ENCODE results near the gene EXOSC6. TPM values are rescaled to one million over a fixed set of nuclear protein-coding genes. Genes with fewer than 3 reads are reported as not detected.
"Not testable (repeated sequence)": the region's sequence is repeated elsewhere in the genome, so short reads cannot be mapped to it uniquely, and the experiment has no call there.

Gene EXOSC6
- total RNA-seq, 2 donors from 2014 or later = 31.1 to 33.6 TPM

DNA sequence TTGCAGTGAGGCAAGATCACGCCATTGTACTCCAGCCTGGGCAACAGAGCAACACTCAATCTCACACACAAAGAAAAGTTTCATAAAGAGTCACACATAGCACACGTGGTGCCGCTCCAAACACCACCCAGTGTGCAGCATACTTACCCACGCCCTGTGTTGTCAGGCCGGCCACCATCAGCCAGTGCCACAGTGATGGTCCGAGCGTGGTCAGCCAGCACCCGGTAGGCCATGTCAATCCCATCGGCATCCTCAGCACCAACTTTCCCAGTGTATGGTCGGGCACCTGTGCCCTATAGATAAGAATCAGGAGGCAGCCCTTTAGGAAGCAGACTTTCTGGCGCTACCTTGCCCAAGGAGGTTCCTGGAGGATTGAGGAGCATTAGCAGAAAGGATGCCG, 17.7 kb upstream of the EXOSC6 start:
- peaks cover 74% of the 10 kb centered on the region for H3K36me3 Mint-ChIP-seq (ENCODE audit: low read depth)
- Histone ChIP-seq H3K4me3 (ENCODE audit: low read length) (no peak overlapping the region), H3K27ac (ENCODE audit: low read depth, low read length) (no peak overlapping the region), H3K9ac (ENCODE audit: extremely low read depth, low read length, poor library complexity, severe bottlenecking) (no peak overlapping the region), H3K27me3 (ENCODE audit: control insufficient read depth, insufficient read depth, low read length, poor library complexity, severe bottlenecking) (no peaks in the 10 kb centered on the region), H3K9me3 (ENCODE audit: control insufficient read depth, low read length) (peaks cover 3% of the 10 kb centered on the region), H3K4me1 (ENCODE audit: control insufficient read depth, insufficient read depth, low read length) (no peaks in the 10 kb centered on the region), H3K36me3 (ENCODE audit: control insufficient read depth, insufficient read depth, low read length) (peaks cover 80% of the 10 kb centered on the region)
- no peak overlapping the region for H3K4me3 Mint-ChIP-seq
- H3K4me1 Mint-ChIP-seq = no peaks in the 10 kb centered on the region
- 91 to 94% methylated on average over 11 to 12 of the region's 12 CpGs for WGBS, 2 experiments (ENCODE audit: insufficient coverage in 1 of 2, insufficient read length in 1 of 2)
- TF ChIP-seq, protein P1, sequence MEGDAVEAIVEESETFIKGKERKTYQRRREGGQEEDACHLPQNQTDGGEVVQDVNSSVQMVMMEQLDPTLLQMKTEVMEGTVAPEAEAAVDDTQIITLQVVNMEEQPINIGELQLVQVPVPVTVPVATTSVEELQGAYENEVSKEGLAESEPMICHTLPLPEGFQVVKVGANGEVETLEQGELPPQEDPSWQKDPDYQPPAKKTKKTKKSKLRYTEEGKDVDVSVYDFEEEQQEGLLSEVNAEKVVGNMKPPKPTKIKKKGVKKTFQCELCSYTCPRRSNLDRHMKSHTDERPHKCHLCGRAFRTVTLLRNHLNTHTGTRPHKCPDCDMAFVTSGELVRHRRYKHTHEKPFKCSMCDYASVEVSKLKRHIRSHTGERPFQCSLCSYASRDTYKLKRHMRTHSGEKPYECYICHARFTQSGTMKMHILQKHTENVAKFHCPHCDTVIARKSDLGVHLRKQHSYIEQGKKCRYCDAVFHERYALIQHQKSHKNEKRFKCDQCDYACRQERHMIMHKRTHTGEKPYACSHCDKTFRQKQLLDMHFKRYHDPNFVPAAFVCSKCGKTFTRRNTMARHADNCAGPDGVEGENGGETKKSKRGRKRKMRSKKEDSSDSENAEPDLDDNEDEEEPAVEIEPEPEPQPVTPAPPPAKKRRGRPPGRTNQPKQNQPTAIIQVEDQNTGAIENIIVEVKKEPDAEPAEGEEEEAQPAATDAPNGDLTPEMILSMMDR (conservative IDR thresholded peaks at IDR 0.05) = no peak
- no peak overlapping the region for H3K27ac Mint-ChIP-seq
- DNase-seq = no peak
- no peaks in the 10 kb centered on the region for H3K27me3 Mint-ChIP-seq (ENCODE audit: insufficient read depth)
- H3K9me3 Mint-ChIP-seq = no peaks in the 10 kb centered on the region

- not testable (repeated sequence) for H3K27ac Mint-ChIP-seq; H3K4me3 Mint-ChIP-seq; H3K9ac ChIP-seq (ENCODE audit: extremely low read depth, low read length, poor library complexity, severe bottlenecking); H3K9me3 ChIP-seq (ENCODE audit: control insufficient read depth, low read length); H3K27me3 Mint-ChIP-seq (ENCODE audit: insufficient read depth); H3K9me3 Mint-ChIP-seq; H3K27ac ChIP-seq (ENCODE audit: low read depth, low read length); H3K27me3 ChIP-seq (ENCODE audit: control insufficient read depth, insufficient read depth, low read length, poor library complexity, severe bottlenecking); DNase-seq; H3K4me3 ChIP-seq (ENCODE audit: low read length); H3K4me1 ChIP-seq (ENCODE audit: control insufficient read depth, insufficient read depth, low read length); H3K4me1 Mint-ChIP-seq
- 92 to 97% methylated on average over 9 to 10 of the region's 10 CpGs for WGBS, 2 experiments (ENCODE audit: insufficient coverage in 1 of 2, insufficient read length in 1 of 2)
- H3K36me3 ChIP-seq (ENCODE audit: control insufficient read depth, insufficient read depth, low read length) = peaks cover 86% of the 10 kb centered on the region
- peaks cover 81% of the 10 kb centered on the region for H3K36me3 Mint-ChIP-seq (ENCODE audit: low read depth)
Measured at GRCh38 chr16:70267922-70268321, 16.2 kb upstream of the EXOSC6 start.

GRCh38 chr16:70267516-70267915, 15.8 kb upstream of the EXOSC6 start:
- no peak overlapping the region for H3K9ac ChIP-seq (ENCODE audit: extremely low read depth, low read length, poor library complexity, severe bottlenecking)
- no peak overlapping the region for H3K4me3 Mint-ChIP-seq
- H3K9me3 ChIP-seq (ENCODE audit: control insufficient read depth, low read length) = peaks cover 3% of the 10 kb centered on the region
- H3K36me3 ChIP-seq (ENCODE audit: control insufficient read depth, insufficient read depth, low read length) = peaks cover 86% of the 10 kb centered on the region
- no peaks in the 10 kb centered on the region for H3K4me1 ChIP-seq (ENCODE audit: control insufficient read depth, insufficient read depth, low read length)
- no peaks in the 10 kb centered on the region for H3K4me1 Mint-ChIP-seq
- no peak overlapping the region for H3K4me3 ChIP-seq (ENCODE audit: low read length)
- H3K27ac Mint-ChIP-seq = no peak overlapping the region
- TF ChIP-seq, protein P1 (conservative IDR thresholded peaks at IDR 0.05) = peak; percentile 80
- H3K27me3 Mint-ChIP-seq (ENCODE audit: insufficient read depth) = no peaks in the 10 kb centered on the region
- no peaks in the 10 kb centered on the region for H3K9me3 Mint-ChIP-seq
- no peak overlapping the region for H3K27ac ChIP-seq (ENCODE audit: low read depth, low read length)
- peaks cover 80% of the 10 kb centered on the region for H3K36me3 Mint-ChIP-seq (ENCODE audit: low read depth)
- no peaks in the 10 kb centered on the region for H3K27me3 ChIP-seq (ENCODE audit: control insufficient read depth, insufficient read depth, low read length, poor library complexity, severe bottlenecking)
- DNase-seq = peak; percentile 85
- WGBS, 2 experiments (ENCODE audit: insufficient coverage in 1 of 2, insufficient read length in 1 of 2) = 68 to 81% methylated on average over 6 of the region's 6 CpGs

- not testable (repeated sequence) for H3K4me1 ChIP-seq (ENCODE audit: control insufficient read depth, insufficient read depth, low read length); H3K4me1 Mint-ChIP-seq; H3K27ac ChIP-seq (ENCODE audit: low read depth, low read length); H3K4me3 Mint-ChIP-seq; H3K27me3 ChIP-seq (ENCODE audit: control insufficient read depth, insufficient read depth, low read length, poor library complexity, severe bottlenecking); H3K9me3 ChIP-seq (ENCODE audit: control insufficient read depth, low read length); H3K9me3 Mint-ChIP-seq; H3K9ac ChIP-seq (ENCODE audit: extremely low read depth, low read length, poor library complexity, severe bottlenecking); H3K27ac Mint-ChIP-seq; H3K4me3 ChIP-seq (ENCODE audit: low read length); DNase-seq; H3K27me3 Mint-ChIP-seq (ENCODE audit: insufficient read depth)
- peaks cover 84% of the 10 kb centered on the region for H3K36me3 Mint-ChIP-seq (ENCODE audit: low read depth)
- H3K36me3 ChIP-seq (ENCODE audit: control insufficient read depth, insufficient read depth, low read length) = peaks cover 95% of the 10 kb centered on the region
- WGBS, 2 experiments (ENCODE audit: insufficient coverage in 1 of 2, insufficient read length in 1 of 2) = 80 to 98% methylated on average over 3 to 5 of the region's 6 CpGs
Measured at GRCh38 chr16:70259903-70260302, 8.2 kb upstream of the EXOSC6 start.
